Psoas muscle (tissue), 8 donors: ENCODE data around the gene STAG1. TPM values are rescaled to one million over a fixed set of nuclear protein-coding genes. Genes with fewer than 3 reads are reported as not detected.
"Not testable (repeated sequence)": the region's sequence is repeated elsewhere in the genome, so short reads cannot be mapped to it uniquely, and the experiment has no call there.

Experiments
- ATAC-seq, 4 donors: fragments of 200-7000 bp; cut with Tn5 transposase; one replicate each; pipeline ENCODE4 v1.9.1; 2020; ENCODE audit warnings: moderate library complexity in 3 of 4, mild to moderate bottlenecking in 2 of 4
- DNase-seq, 2 donors: peaks; one replicate each; pipeline ENCODE4 v3.0.0-alpha.2; 2020
- H3K27ac ChIP-seq: fragments of 200-600 bp; one replicate; pipeline ENCODE4 v1.8.0; 2022
- H3K27me3 ChIP-seq, 3 donors: fragments of 200-600 bp in 1 of 3; one replicate each; pipeline versions ENCODE4 v1.6.1 to v1.8.0; 2013 to 2022; ENCODE audit warnings: low read length in 2 of 3, mild to moderate bottlenecking in 2 of 3, moderate library complexity in 1 of 3; ENCODE audit not compliant: insufficient read depth in 3 of 3
- H3K36me3 ChIP-seq, 2 donors: fragments of 200-600 bp in 1 of 2; one replicate each; pipeline versions ENCODE4 v1.6.1 to v1.8.0; 2013 to 2022; ENCODE audit warnings: low read depth in 1 of 2, mild to moderate bottlenecking in 1 of 2, moderate library complexity in 1 of 2; ENCODE audit not compliant: insufficient read depth in 1 of 2
- H3K4me1 ChIP-seq: fragments of 200-600 bp; one replicate; pipeline ENCODE4 v1.8.0; 2022
- H3K4me3 ChIP-seq: fragments of 200-600 bp; one replicate; pipeline ENCODE4 v1.8.0; 2022; ENCODE audit warnings: mild to moderate bottlenecking
- H3K9me3 ChIP-seq: fragments of 200-600 bp; one replicate; pipeline ENCODE4 v1.8.0; 2022
- CTCF ChIP-seq: fragments of 200-600 bp; IDR thresholded peaks from one replicate; pipeline ENCODE4 v1.8.0; 2022; ENCODE audit warnings: antibody characterized with exemption
- WGBS, 3 donors: extraction: QIAGEN DNeasy Blood & Tissue Kit; methylation state at CpG; one replicate each; pipeline versions ENCODE4 v1.1.6 to v1.1.7; 2013; 5-methylcytosine and 5-hydroxymethylcytosine counted together
- intact Hi-C, 2 donors: fragments of 100-400 bp; cut with DNase I; formaldehyde crosslinking; loops; one replicate each; pipeline versions ENCODE4 v1.11.0 to v1.14.2; 2022
- polyA plus RNA-seq, 3 donors: library from polyadenylated mRNA; stranded (reverse); fragments of 200-250 nt; gene quantifications; one replicate each; pipeline ENCODE4 v1.2.3, GENCODE V29; 2013
- total RNA-seq, 4 donors: library from RNA; stranded (reverse); fragmentation: NEBNext Ultra II Directional in 2 of 4; extraction: Animal tissue kit (Norgen Biotek cat#: 25700) in 2 of 4; gene quantifications; one replicate each; pipeline versions ENCODE4 v1.2.1 to v1.2.4, GENCODE V29; 2021 to 2023
- donor health status: healthy with polysubstance abuse.
- donor health status: DM: no; HTN: no; CAD: no; lungs with moderate emphysema.
- donor health status: Bipolar disorder and iron deficiency.
- donor health status: healthy.
- donor health status: DM: yes; HTN: yes; CAD: no.
- donor health status: DM: no; HTN: no; CAD: no.
- donor health status: DM: no; HTN: no; CAD: no.
- donor health status: DM: yes; HTN: yes; CAD: no.

STAG1 gene
- total and polyA plus RNA-seq, 7 donors, result 8.8 to 27.7 (median 19.7) TPM

GRCh38 chr3:136606990-136607389, 145.2 kb downstream of the STAG1 start:
- Histone ChIP-seq H3K27ac (no peak overlapping the region), H3K4me3 (no peak overlapping the region), H3K4me1 (no peaks in the 10 kb centered on the region), H3K36me3 (peaks cover 0 to 19% of the 10 kb centered on the region in 2 donors), H3K9me3 (no peaks in the 10 kb centered on the region), H3K27me3 (no peaks in the 10 kb centered on the region)
- DNase-seq, result no peak
- TF ChIP-seq CTCF, result no peak
- ATAC-seq, result no peak
- intact Hi-C loops, result no loop called here
- WGBS, 3 donors, result 97 to 100% (median 98%) methylated on average over 2 of the region's 2 CpGs

GRCh38 chr3:136606216-136606615, 146.0 kb downstream of the STAG1 start:
- DNase-seq, ATAC-seq, intact Hi-C loops, H3K27ac ChIP-seq, H3K4me3 ChIP-seq, H3K4me1 ChIP-seq, H3K9me3 ChIP-seq, H3K27me3 ChIP-seq: not testable (repeated sequence)
- WGBS, 3 donors, result 94 to 97% (median 94%) methylated on average over 7 of the region's 7 CpGs
- H3K36me3 ChIP-seq, result peaks cover 0 to 19% of the 10 kb centered on the region in 2 donors

GRCh38 chr3:136604961-136605360, 147.2 kb downstream of the STAG1 start:
- DNase-seq, result no peak
- peaks cover 0 to 19% of the 10 kb centered on the region in 2 donors for H3K36me3 ChIP-seq
- H3K4me1 ChIP-seq, result no peaks in the 10 kb centered on the region
- no peak overlapping the region for H3K27ac ChIP-seq
- TF ChIP-seq CTCF, result no peak
- intact Hi-C loops, result no loop called here
- H3K4me3 ChIP-seq, result no peak overlapping the region
- no peaks in the 10 kb centered on the region for H3K9me3 ChIP-seq
- no peak for ATAC-seq
- WGBS, 3 donors, result 51 to 76% (median 56%) methylated on average over 1 of the region's 1 CpG
- H3K27me3 ChIP-seq, result no peaks in the 10 kb centered on the region

- Histone ChIP-seq H3K4me1 (no peaks in the 10 kb centered on the region), H3K36me3 (peaks cover 0 to 15% of the 10 kb centered on the region in 2 donors), H3K27me3 (no peaks in the 10 kb centered on the region), H3K27ac (no peak overlapping the region), H3K4me3 (no peak overlapping the region), H3K9me3 (no peaks in the 10 kb centered on the region)
- 72 to 81% (median 79%) methylated on average over 2 of the region's 2 CpGs for WGBS, 3 donors
- no peak for TF ChIP-seq CTCF
- intact Hi-C loops, result no loop called here
- DNase-seq, result no peak
- no peak for ATAC-seq
These were observed 149.4 kb downstream of the STAG1 start for GRCh38 chr3:136602818-136603217.

GRCh38 chr3:136595913-136596697, 156.1 kb downstream of the STAG1 start:
- Histone ChIP-seq H3K4me3 (no peak overlapping the region), H3K27ac (no peak overlapping the region), H3K27me3 (no peaks in the 10 kb centered on the region), H3K36me3 (no peaks in the 10 kb centered on the region), H3K9me3 (no peaks in the 10 kb centered on the region), H3K4me1 (peaks cover 5% of the 10 kb centered on the region)
- no peak for TF ChIP-seq CTCF
- intact Hi-C loops, result no loop called here
- DNase-seq (no peak), ATAC-seq (no peak)
- WGBS, 3 donors, result 48 to 59% (median 54%) methylated on average over 5 of the region's 5 CpGs
